ENCODE results near the gene ABHD1.
"Not testable (repeated sequence)": the region's sequence is repeated elsewhere in the genome, so short reads cannot be mapped to it uniquely, and the experiment has no call there.

The ABHD1 gene

DNA sequence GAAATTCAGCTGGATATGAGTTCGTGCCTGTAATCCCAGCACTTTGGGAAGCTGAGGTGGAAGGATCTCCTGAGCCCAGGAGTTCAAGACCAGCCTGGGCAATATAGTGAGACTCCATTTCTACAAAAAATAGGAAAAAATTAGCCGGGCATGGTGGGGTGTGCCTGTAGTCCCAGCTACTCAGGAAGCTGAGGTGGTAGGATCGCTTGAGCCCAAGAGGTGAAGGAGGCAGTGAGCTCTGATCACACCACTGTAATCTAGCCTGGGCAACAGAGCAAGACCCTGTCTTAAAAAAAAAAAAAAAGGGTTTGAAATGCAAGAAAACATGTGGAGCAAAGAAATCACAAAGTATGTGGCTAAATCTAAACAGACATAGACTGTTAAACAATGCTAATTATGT, 14.5 kb upstream of the ABHD1 start:
- DNase-seq (ENCODE audit: low read depth in 2 of 2), result no peak

GRCh38 chr2:27110603-27111352, 12.8 kb upstream of the ABHD1 start:
- DNase-seq (ENCODE audit: low read depth in 2 of 2), result not testable (repeated sequence)

- not testable (repeated sequence) for DNase-seq (ENCODE audit: low read depth in 2 of 2)
These were observed 12.1 kb upstream of the ABHD1 start for GRCh38 chr2:27111392-27112078.

DNA sequence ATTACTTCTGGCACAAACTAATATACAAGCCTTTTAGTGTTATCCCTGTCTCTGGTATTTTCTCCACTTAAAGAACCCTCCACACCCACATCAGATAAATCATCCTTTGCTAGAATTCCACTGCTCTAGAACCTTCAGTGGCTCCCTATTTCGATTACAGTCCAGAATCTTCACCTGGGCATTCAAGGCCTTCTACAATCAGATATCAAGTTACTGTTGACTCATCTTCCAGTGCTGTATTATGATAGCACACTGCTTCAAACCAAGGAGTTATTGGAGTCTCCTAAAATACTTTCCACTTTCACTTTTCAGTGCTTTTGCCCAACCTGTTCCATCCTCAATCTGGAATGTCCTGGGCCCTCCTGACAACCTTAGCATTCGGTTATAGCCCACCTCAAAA, 8.1 kb upstream of the ABHD1 start:
- no peak for DNase-seq (ENCODE audit: low read depth in 2 of 2)

GRCh38 chr2:27117995-27118524, 5.6 kb upstream of the ABHD1 start:
- DNase-seq (ENCODE audit: low read depth in 2 of 2), result no peak

- DNase-seq (ENCODE audit: low read depth in 2 of 2), result no peak
These were observed 4.9 kb upstream of the ABHD1 start, which contains the start of gene CGREF1 for GRCh38 chr2:27118525-27119329. CGREF1 (minus strand) TSS chr2:27119128; CDS start chr2:27104366, 14,762 bp downstream.

DNA sequence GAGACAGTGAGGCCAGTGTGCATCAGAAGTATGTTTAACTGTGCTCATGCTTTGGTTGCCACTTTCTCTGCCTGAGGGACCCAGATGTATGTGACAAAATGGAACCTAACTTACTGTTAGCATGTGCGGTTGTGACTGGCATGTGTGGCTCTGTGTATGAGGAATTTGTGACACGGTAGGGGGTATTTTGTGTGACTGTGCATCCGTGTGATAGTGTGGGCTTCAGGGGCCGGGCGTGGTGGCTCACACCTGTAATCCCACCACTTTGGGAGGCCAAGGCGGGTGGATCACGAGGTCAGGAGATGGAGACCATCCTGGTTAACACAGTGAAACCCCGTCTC, 4.3 kb upstream of the ABHD1 start:
- DNase-seq (ENCODE audit: low read depth in 2 of 2), result not testable (repeated sequence)

GRCh38 chr2:27121906-27122305, 1.7 kb upstream of the ABHD1 start:
- DNase-seq (ENCODE audit: low read depth in 2 of 2), result no peak

DNA sequence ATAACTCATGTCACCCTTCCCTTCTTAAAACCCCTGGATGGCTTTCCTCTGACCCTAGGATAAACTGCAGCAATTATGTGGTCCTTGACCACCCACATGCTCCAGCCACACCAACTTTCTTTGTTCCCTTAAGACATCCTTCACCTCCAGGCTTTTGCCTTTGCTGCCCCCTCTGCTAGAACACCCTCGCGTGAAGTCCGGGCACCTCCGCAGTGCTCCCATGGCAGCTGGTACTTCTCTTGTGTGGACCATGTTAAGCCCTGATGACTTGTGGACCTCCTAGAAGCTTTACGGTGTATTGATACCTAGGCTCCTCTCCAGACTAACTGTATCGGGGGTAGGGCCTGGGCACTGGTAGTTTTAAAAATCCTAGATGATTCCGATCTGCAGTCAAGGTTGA, 824 bp upstream of the ABHD1 start:
- DNase-seq (ENCODE audit: low read depth in 2 of 2), result no peak

DNA sequence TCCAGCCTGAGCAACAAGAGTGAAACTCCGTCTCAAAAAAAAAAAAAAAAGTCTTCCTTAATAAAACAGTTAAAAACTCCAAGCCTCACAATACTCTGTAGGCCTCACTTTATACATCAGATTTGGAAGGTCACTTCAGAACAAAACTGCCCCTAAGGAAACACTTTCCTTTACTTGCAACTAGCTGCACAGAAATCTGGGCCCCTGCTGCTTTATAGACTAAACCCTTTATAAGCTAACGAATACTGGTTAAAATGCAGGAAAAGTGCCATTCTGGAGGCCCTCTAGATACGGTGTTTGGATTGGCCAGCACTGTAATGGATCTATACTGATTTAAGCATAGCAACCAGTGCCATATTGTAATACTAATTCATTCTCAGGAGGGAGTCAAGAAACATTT, 1.5 kb downstream of the ABHD1 start:
- no peak for DNase-seq (ENCODE audit: low read depth in 2 of 2)

DNA sequence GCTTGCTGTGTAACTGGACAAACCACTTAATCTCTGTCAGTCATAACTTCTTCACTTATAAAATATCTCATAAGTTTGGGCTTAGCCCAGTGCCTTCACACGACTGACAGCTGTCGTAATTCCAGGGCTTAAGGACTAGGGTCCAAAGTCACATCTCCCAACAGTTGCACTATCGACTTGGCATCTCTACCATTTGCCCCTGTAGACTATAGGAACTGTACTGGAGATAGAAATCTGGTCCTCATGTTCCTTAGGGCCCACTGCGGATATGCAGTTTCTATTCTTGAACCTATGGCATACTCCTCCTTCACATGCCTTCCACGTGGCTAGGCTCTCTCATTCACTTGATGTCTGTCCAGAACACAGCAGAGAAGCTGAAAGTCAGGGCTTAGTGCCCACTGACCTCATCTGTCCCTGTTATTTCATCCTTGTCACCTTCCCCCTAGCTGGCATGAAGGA, 2.7 kb downstream of the ABHD1 start:
- DNase-seq (ENCODE audit: low read depth in 2 of 2), result no peak

DNA sequence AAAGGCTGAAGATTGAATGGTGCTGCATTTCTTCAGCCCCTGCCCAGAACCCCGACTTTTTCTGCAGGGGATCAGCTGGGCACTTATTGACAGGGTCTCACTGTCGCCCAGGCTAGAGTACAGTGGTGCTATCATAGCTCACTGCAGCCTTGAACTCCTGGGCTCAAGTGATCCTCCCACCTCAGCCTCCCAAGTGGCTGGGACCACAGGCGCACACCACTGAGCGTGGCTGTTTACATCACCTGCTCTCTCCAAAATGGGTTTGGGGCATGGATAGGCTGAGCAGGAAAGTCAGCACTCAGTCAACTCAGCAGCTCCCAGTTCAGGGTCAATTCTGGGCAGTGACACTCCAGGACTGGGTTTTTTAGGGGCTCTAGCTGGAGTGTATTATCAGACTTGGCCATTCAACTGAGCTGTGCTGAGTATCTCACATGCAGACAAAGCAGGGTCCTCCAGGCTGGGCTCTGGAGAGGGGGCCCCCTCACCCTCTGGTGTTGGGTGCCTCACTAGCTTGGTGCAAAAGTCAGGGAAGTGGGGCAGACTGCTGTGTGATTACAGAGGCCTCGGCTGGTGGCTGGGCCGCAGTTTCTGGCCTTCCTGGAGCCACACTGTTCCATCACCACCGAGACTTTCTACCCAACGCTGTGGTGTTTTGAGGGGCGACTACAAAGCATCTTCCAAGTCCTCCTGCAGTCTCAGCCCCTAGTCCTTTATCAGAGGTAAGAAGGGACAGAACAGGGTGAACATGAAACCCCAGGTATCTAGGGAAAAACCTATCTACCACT, 4.5 kb downstream of the ABHD1 start:
- no peak for DNase-seq (ENCODE audit: low read depth in 2 of 2)

DNA sequence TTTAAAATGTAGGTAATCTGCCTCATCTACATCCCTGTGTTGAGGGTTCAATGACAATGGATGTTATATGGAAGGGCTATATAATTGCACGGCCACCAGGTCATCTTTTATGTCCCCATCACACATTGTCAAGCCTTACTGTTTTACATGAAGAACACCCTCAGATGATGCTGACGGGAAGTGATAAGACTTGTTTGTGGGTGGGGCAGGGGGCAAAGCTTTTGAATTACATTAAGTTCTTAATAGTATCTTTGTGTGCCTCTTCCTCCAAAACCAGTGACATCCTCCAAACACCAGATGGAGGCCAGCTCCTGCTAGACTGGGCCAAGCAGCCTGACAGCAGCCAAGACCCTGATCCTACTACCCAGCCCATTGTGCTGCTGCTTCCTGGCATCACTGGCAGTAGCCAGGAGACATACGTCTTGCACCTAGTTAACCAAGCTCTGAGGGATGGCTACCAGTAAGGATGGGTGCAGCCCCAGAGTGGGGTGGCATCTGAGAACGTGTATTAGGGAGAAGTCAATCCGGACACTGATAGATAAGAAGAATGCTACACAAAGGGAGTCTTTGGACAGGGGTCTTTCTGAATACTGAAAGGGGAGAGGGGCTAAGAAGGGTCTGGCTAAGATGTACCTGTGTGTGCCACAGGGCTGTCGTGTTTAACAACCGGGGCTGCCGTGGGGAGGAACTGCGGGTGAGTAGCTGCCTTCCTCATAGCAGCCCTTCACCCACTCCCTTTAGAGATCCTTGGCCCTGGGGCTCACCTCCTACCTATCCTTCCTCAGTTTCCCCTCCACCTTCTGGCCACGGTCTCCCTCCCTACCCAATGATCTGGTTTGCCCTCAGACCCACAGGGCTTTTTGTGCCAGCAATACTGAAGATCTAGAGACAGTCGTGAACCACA, 5.3 kb downstream of the ABHD1 start:
- DNase-seq (ENCODE audit: low read depth in 2 of 2), result no peak

- no peak for DNase-seq (ENCODE audit: low read depth in 2 of 2)
These were observed 6.8 kb downstream of the ABHD1 start for GRCh38 chr2:27130396-27130795.

- DNase-seq (ENCODE audit: low read depth in 2 of 2), result no peak
These were observed 7.8 kb downstream of the ABHD1 start for GRCh38 chr2:27131429-27131828.

GRCh38 chr2:27133195-27133875, 9.7 kb downstream of the ABHD1 start:
- DNase-seq (ENCODE audit: low read depth in 2 of 2), result peak; percentile 8 to 18

DNA sequence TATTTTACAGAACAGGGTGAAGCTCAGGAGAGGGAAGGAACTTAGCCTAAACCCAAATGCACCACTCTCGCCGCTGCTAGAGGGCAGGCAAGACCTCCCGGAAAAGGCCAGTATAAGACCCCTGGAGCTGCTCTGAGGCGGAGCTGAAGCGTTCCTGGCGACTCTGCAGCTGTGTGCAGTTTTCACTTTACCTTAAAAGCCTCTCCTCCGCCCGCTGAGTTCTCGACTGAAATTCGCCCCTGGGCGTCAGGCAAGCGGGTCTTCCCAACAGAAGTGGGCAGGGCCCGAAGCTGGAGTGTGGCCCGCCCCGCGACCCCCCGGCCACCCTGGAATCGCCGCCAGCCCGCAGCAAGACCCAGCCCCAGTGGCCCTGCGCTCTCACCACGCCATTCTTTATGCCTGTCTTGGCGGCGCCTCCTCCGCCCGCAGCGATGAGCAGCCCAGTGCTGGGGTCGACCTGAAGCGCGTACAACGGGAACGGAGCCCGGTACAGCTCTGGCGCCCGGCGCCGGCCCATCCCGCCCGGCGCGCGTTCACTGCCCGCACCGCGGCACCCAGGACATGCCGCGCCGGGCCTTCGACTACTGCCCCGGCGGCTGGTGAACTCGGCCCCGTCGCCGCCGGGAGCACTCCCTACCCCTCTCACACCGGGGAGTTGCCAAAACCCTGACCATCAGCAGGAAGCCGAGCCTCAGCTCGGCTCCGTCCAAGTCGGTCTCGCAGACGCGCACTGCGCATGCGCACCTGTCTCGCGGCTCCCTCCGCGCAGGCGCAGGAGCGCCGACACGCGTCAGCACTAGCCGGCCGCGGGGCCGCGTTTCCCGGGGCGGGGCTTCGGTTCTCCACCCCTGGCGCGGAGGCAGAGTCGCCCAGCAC, 10.5 kb downstream of the ABHD1 start, which contains the start of gene PREB:
TSS of gene PREB (minus strand) at position 732 of the 876 bp plus-strand sequence. CDS start at position 517, 215 bp downstream.
- peak; percentile 98 to 99 for DNase-seq (ENCODE audit: low read depth in 2 of 2)

DNA sequence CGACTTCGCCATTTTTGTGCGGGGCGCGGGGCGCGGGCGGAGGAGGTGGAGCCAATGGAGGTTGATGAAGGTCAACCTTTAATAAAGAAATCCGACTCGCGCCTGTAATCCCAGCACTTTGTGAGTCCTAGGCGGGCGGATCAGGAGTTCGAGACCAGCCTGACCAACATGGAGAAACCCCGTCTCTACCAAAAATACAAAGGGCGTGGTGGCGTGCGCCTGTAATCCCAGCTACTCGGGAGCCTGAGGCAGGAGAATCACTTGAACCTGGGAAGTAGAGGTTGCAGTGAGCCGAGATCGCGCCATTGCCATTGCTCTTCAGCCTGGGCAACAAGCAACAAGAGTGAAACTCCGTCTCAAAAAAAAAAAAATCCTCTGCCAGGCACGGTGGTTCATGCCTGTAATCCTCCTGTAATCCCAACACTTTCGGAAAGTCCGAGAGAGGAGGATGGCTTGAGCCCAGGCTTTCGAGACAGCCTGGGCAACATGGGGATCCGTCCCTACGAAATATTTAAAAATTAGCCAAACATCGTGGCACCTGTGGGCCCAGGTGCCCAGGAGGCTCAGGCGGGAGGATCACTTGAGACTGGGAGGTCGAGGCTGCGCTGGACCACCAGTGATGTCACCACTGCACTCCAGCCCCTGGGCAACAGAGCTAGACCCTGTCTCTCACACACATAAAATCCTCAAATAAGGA, 11.3 kb downstream of the ABHD1 start:
- no peak for DNase-seq (ENCODE audit: low read depth in 2 of 2)

Data from stimulated activated CD8-positive, alpha-beta memory T cell treated with anti-CD3 and anti-CD28 coated beads, Interleukin-15, amount 100 ng/mL, for 48 hours (primary cell).